GM18861 (cell line): ENCODE data around the gene NEDD8.

Experiments
- ATAC-seq: cut with Tn5 transposase; IDR thresholded peaks from one replicate; pipeline ENCODE4 v1.9.1; 2021; ENCODE audit not compliant: unreplicated experiment

Gene NEDD8

GRCh38 chr14:24182110-24182882 lies 49.9 kb downstream of the NEDD8 start:
- ATAC-seq: no peak

DNA sequence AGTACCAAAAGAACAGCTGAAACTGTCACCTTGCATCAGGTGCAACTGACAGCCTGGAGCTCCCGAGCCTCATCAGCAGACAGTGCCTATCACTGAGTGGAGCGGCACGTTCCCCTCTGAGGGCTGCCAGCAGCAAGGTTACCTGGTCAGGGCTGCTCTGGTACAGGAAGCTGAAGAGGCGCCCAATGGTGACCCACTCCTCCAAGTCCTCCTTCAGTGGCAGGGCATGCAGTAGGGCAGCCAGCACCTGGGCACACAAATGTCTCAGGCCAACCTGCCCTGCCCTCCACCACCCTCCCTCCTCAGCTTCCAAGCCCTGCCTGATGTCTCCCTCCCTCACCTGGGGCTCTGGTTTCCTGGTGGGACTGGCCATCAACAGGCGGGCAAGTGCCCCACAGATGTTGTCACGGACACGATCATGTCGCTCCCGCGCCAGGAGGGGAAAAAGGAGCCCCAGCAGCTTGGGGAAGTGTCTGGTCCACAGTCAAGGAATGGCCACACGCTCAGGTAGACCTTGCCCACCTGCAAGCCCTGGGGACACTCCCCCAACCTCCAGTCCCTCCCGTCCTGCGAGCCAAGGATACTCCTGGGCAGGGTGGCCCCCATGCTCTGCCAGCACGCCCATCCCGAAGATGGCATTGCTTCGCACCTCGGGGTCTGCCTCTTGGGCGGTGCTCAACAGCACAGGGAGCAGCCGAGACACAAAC lies 50.6 kb downstream of the NEDD8 start:
- ATAC-seq: no peak

- no peak for ATAC-seq
Observed at GRCh38 chr14:24179961-24180796, 52.0 kb downstream of the NEDD8 start.

GRCh38 chr14:24179294-24179960 lies 52.7 kb downstream of the NEDD8 start:
- ATAC-seq: no peak

DNA sequence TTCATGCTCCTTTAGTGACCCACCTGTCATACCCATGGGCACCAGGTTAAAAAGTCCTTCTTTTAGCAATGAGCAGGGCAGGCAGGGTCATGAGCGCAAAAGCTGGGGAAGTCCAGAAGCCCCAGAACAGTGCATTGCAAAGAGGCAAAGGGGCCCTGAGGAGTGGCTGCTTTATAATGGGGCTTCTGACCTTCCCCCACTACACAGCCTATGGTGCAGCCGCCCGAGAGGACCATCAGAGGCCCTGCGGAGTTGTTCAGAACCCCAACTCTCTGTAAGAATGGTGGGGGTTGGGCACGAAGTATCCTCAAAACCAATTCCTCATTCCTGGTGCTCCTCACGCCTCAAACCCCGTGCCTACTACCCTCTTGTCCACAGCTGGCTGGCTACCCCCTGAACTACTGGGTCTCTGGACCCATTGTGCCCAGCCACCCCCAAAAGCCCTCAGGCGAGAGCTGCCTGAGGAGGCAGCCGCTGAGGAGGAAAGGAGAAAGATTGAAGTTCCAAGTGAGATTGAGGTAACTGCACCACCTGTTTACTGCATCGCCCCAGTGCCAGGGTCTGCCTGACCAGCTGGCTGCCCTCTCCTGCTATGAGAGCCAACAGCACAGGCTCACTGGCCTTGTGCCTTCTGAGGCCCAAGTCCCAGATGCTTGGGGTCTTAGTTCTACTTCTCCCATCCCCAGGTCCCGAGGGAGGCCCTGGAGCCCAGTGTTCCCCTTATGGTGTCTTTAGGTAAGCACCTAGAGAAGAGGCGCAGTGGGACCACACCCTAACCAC lies 53.6 kb downstream of the NEDD8 start:
- no peak for ATAC-seq

- ATAC-seq: no peak
Observed at GRCh38 chr14:24177891-24178290, 54.3 kb downstream of the NEDD8 start.

- ATAC-seq: no peak
Observed at GRCh38 chr14:24177041-24177825, 54.9 kb downstream of the NEDD8 start.

DNA sequence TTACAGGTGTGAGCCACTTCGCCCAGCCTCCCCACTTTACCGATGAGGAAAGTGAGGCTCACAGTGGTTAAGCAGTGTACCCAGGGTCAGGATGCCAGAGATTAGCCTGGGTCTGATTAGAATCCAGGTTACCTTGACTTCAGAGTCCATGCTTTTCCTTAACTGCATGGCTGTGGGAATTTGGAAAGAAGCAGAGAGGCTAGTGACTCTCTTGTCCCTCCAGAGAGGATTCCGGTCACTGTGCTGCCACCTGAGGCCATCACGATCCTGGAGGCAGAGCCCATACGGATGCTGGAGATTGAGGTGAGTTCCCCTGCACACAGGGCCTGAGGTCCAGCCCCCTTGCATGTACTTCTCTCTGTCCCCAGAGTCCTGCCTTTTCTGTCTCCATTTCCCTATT lies 55.6 kb downstream of the NEDD8 start:
- ATAC-seq: no peak

DNA sequence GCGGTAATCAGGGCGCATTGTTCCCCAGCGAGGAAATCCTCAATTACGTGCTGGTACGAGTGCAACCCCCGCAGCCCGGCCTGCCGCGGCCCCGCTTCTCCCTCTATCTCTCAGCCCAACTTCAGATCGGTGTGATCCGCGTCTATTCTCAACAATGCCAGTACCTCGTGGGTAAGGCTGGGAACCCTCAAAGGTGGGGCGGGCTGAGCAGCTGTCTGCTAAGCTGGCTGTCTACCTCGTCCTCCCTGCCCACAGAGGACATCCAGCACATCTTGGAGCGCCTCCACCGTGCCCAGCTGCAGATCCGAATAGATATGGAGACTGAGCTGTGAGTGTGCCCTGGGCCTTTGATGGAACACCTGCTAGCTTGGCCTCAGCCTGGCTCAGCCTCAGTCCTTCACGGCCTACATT lies 59.3 kb downstream of the NEDD8 start:
- ATAC-seq: no peak

GRCh38 chr14:24172261-24172860 lies 59.8 kb downstream of the NEDD8 start:
- no peak for ATAC-seq

GRCh38 chr14:24171422-24172260 lies 60.5 kb downstream of the NEDD8 start, which contains the start of gene REC8:
REC8 (plus strand) TSS chr14:24172080; CDS start chr14:24172553, 473 bp downstream.
- peak; percentile 74 for ATAC-seq

DNA sequence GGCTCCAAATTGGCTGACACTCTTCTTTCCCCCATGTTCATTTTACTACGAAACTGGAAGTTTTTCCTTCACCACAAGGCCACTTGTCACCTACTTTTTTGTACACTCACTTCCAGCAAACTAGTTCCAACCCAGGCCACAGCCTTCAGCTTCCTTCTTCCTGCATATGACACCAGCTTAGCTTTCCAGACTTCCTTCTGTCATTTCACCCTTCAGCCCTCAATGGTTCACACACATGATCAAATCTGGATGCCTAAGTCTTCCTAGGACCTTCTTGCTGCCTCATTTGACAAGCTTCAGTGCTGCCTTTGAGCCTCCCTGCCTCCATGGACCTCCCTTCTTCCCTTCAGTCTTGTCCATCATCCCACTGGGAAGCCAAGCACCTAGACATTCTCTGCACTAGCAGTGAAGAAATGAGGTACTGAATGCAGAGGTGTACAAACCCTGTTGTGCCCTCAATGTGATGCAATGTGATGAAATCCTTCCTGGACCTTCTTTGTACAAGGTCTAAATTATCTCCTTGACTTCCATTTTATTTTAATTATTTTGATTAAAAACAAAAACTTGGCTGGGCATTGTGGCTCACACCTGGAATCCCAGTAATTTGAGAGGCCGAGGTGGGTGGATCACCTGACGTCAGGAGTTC lies 64.6 kb downstream of the NEDD8 start:
- ATAC-seq: no peak
